CD4-positive, alpha-beta T cell (primary cell): Measurements from ENCODE around the gene APOL2. TPM values are rescaled to one million over a fixed set of nuclear protein-coding genes. Genes with fewer than 3 reads are reported as not detected.

Source experiments
- ATAC-seq: fragments of 200-7000 bp; cut with Tn5 transposase; one replicate; pipeline ENCODE4 v1.10.0; 2022; ENCODE audit warnings: mild to moderate bottlenecking; ENCODE audit not compliant: poor library complexity
- CTCF ChIA-PET: fragments of 350-600 bp; sonication (Branson Sonifier 250); formaldehyde crosslinking; loops from one replicate; lab custom pipeline; 2021; ENCODE audit warnings: antibody characterized with exemption, inconsistent platforms; lab: Charles Lee
- POLR2A ChIA-PET: fragments of 350-600 bp; sonication (Branson Sonifier 250); formaldehyde crosslinking; loops from one replicate; lab custom pipeline; 2021; ENCODE audit warnings: antibody characterized with exemption, inconsistent platforms; lab: Charles Lee
- DNase-seq, 14 experiments: peaks; one replicate each; pipeline ENCODE4 v3.0.0-alpha.2; 2013 to 2020; ENCODE audit warnings: mixed read lengths in 2 of 14
- H3K27ac ChIP-seq, 2 donors: one replicate each; pipeline versions ENCODE4 v1.5.1 to v1.7.0; 2013; ENCODE audit warnings: low read length in 2 of 2, low read depth in 1 of 2, mild to moderate bottlenecking in 1 of 2
- H3K27me3 ChIP-seq, 2 experiments: 1 replicate in 1 of 2; 2 replicates in 1 of 2; pipeline versions ENCODE4 v1.6.1 to v1.7.0; 2013; ENCODE audit warnings: low read length in 2 of 2, control low read depth in 1 of 2, mild to moderate bottlenecking in 1 of 2, moderate library complexity in 1 of 2; ENCODE audit not compliant: insufficient read depth in 2 of 2, control insufficient read depth in 1 of 2
- H3K36me3 ChIP-seq: one replicate; pipeline ENCODE4 v1.6.1; 2013; ENCODE audit warnings: low read length, control low read depth; ENCODE audit not compliant: insufficient read depth
- H3K4me1 ChIP-seq: one replicate; pipeline ENCODE4 v1.6.1; 2013; ENCODE audit warnings: low read length, control low read depth; ENCODE audit not compliant: insufficient read depth
- H3K4me3 ChIP-seq: one replicate; pipeline ENCODE4 v1.5.1; 2013; ENCODE audit warnings: mild to moderate bottlenecking, low read length, moderate library complexity
- H3K9me3 ChIP-seq, 2 experiments: 1 replicate in 1 of 2; 2 replicates in 1 of 2; pipeline versions ENCODE4 v1.6.1 to v1.7.0; 2013; ENCODE audit warnings: low read length in 2 of 2, mild to moderate bottlenecking in 2 of 2, control low read depth in 1 of 2, moderate library complexity in 1 of 2; ENCODE audit not compliant: control insufficient read depth in 1 of 2, insufficient read depth in 1 of 2
- H3K27ac Mint-ChIP-seq: one replicate; pipeline ENCODE4 v1.8.0; 2020; ENCODE audit warnings: mixed read lengths
- H3K27me3 Mint-ChIP-seq: one replicate; pipeline ENCODE4 v1.8.0; 2021; ENCODE audit warnings: mixed read lengths
- H3K36me3 Mint-ChIP-seq: one replicate; pipeline ENCODE4 v1.8.0; 2021; ENCODE audit warnings: low read depth, mixed read lengths
- H3K4me1 Mint-ChIP-seq: one replicate; pipeline ENCODE4 v1.8.0; 2021; ENCODE audit warnings: low read depth, mixed read lengths
- H3K4me3 Mint-ChIP-seq: one replicate; pipeline ENCODE4 v1.8.0; 2020; ENCODE audit warnings: mild to moderate bottlenecking, mixed read lengths
- H3K9me3 Mint-ChIP-seq: one replicate; pipeline ENCODE4 v1.8.0; 2020; ENCODE audit warnings: mixed read lengths
- CTCF ChIP-seq: fragments of 200-600 bp; IDR thresholded peaks from one replicate; pipeline ENCODE4 v1.8.0; 2022; ENCODE audit warnings: antibody characterized with exemption, mild to moderate bottlenecking
- intact Hi-C, 2 experiments: fragments of 100-400 bp; cut with DNase I in 1 of 2; cut with micrococcal nuclease in 1 of 2; formaldehyde crosslinking; loops; one replicate each; pipeline versions ENCODE4 v1.15.1 to v1.9.0; 2023 to 2025; cut with DNase I, micrococcal nuclease
- total RNA-seq, 174 experiments: library from RNA in 2 of 174; stranded (reverse) in 2 of 174; gene quantifications; one replicate each; pipeline ENCODE4 v1.2.3 and lab custom pipeline; 2021 to 2026

APOL2 gene
- total RNA-seq, 2 experiments from 2014 or later: 17.8 to 21.8 TPM

- POLR2A ChIA-PET: interaction anchor here (0.8 to 1.4 kb wide), 3 partner anchors 9 to 37 kb away, joined by 3 to 5 read pairs (median 3); no protein-coding TSS in a partner anchor
- Mint-ChIP-seq H3K27me3 (no peaks in the 10 kb centered on the region), H3K27ac (peak overlapping the region; percentile 95), H3K4me1 (peaks cover 48% of the 10 kb centered on the region), H3K9me3 (no peaks in the 10 kb centered on the region), H3K36me3 (peaks cover 89% of the 10 kb centered on the region), H3K4me3 (peak overlapping the region; percentile 58)
- Histone ChIP-seq H3K27ac (peak overlapping the region; percentile 21 to 45), H3K4me1 (peaks cover 68% of the 10 kb centered on the region), H3K27me3 (no peaks in the 10 kb centered on the region), H3K36me3 (peaks cover 83% of the 10 kb centered on the region), H3K4me3 (no peak overlapping the region), H3K9me3 (peaks cover 0 to 14% of the 10 kb centered on the region in 2 experiments)
- no peak for TF ChIP-seq CTCF
- intact Hi-C loops: no loop called here
- DNase-seq (no peak), ATAC-seq (no peak)
- CTCF ChIA-PET: interaction anchor here (2.4 kb wide), 1 partner anchor 10 kb away, joined by 9 read pairs; no protein-coding TSS in a partner anchor
Observed at GRCh38 chr22:36287881-36288515, 48.7 kb upstream of the APOL2 start.

GRCh38 chr22:36286096-36286957, 47.0 kb upstream of the APOL2 start:
- POLR2A ChIA-PET: interaction anchor here (0.6 to 1.9 kb wide), 6 partner anchors 9 to 51 kb away, joined by 3 to 10 read pairs (median 4); no protein-coding TSS in a partner anchor
- Mint-ChIP-seq H3K9me3 (no peaks in the 10 kb centered on the region), H3K27ac (peak overlapping the region; percentile 95), H3K4me1 (peaks cover 34% of the 10 kb centered on the region), H3K4me3 (peak overlapping the region; percentile 56), H3K36me3 (peaks cover 89% of the 10 kb centered on the region), H3K27me3 (no peaks in the 10 kb centered on the region)
- DNase-seq (peak; percentile 39 to 82 (median 61)), ATAC-seq (peak; percentile 64)
- Histone ChIP-seq H3K4me3 (no peak overlapping the region), H3K27me3 (no peaks in the 10 kb centered on the region), H3K9me3 (no peaks in the 10 kb centered on the region), H3K36me3 (peaks cover 84% of the 10 kb centered on the region), H3K27ac (peak overlapping the region; percentile 9 to 47), H3K4me1 (peaks cover 53% of the 10 kb centered on the region)
- CTCF ChIA-PET: interaction anchor here (0.6 to 2.8 kb wide), 16 partner anchors 9 to 200 kb away, joined by 3 to 22 read pairs (median 4); partner anchors contain the start of gene APOL1
- intact Hi-C loops: no loop called here
- peak; percentile 73 for TF ChIP-seq CTCF

- intact Hi-C loops: no loop called here
- Histone ChIP-seq H3K27ac (peak overlapping the region in 1 of 2 donors; percentile 47), H3K4me3 (no peak overlapping the region), H3K27me3 (no peaks in the 10 kb centered on the region), H3K36me3 (peaks cover 88% of the 10 kb centered on the region), H3K4me1 (peaks cover 51% of the 10 kb centered on the region), H3K9me3 (no peaks in the 10 kb centered on the region)
- no peaks in the 10 kb centered on the region for H3K27me3 Mint-ChIP-seq
- ChIA-PET POLR2A (interaction anchor here (0.8 to 1.9 kb wide), 3 partner anchors 8 to 52 kb away, joined by 3 to 10 read pairs (median 6); no protein-coding TSS in a partner anchor), CTCF (interaction anchor here (0.8 to 2.8 kb wide), 7 partner anchors 8 to 201 kb away, joined by 3 to 22 read pairs (median 5); no protein-coding TSS in a partner anchor)
- TF ChIP-seq CTCF: no peak
- H3K4me3 Mint-ChIP-seq: no peak overlapping the region
- ATAC-seq (no peak), DNase-seq (no peak)
- peak overlapping the region; percentile 95 for H3K27ac Mint-ChIP-seq
- no peaks in the 10 kb centered on the region for H3K9me3 Mint-ChIP-seq
- H3K4me1 Mint-ChIP-seq: peaks cover 34% of the 10 kb centered on the region
- H3K36me3 Mint-ChIP-seq: peaks cover 92% of the 10 kb centered on the region
Observed at GRCh38 chr22:36285545-36285944, 46.2 kb upstream of the APOL2 start.
